Activated CD4-positive, alpha-beta T cell treated with anti-CD3 and anti-CD28 coated beads, Interleukin-2, amount 50 U/mL, for 48 hours (primary cell): ENCODE results near the gene ATP5F1D.

Experiments
- DNase-seq, 2 experiments: peaks; one replicate each; pipeline ENCODE4 v3.0.0-alpha.2; 2020

The ATP5F1D gene

GRCh38 chr19:1248139-1248785 lies 6.7 kb downstream of the ATP5F1D start, which contains the start of gene MIDN:
Gene MIDN, plus strand, starts transcription at chr19:1248583. Its CDS starts 1,714 bp downstream, at chr19:1250297.
- peak; percentile 69 to 78 for DNase-seq

- DNase-seq: peak; percentile 77 to 81
These were observed 7.3 kb downstream of the ATP5F1D start for GRCh38 chr19:1248786-1249297.

- DNase-seq: peak; percentile 92 to 95
These were observed 7.9 kb downstream of the ATP5F1D start for GRCh38 chr19:1249298-1249989.

- DNase-seq: no peak
These were observed 8.5 kb downstream of the ATP5F1D start for GRCh38 chr19:1249990-1250436.

- DNase-seq: no peak
These were observed 9.1 kb downstream of the ATP5F1D start for GRCh38 chr19:1250437-1251260.

- DNase-seq: peak; percentile 68 to 78
These were observed 10.0 kb downstream of the ATP5F1D start for GRCh38 chr19:1251330-1252220.

GRCh38 chr19:1252221-1252820 lies 10.8 kb downstream of the ATP5F1D start:
- peak; percentile 70 to 76 for DNase-seq

GRCh38 chr19:1252821-1253513 lies 11.4 kb downstream of the ATP5F1D start:
- peak; percentile 81 to 85 for DNase-seq

GRCh38 chr19:1253514-1254080 lies 12.0 kb downstream of the ATP5F1D start:
- no peak for DNase-seq

- no peak for DNase-seq
These were observed 12.6 kb downstream of the ATP5F1D start for GRCh38 chr19:1254081-1254527.

GRCh38 chr19:1254530-1255185 lies 13.1 kb downstream of the ATP5F1D start:
- DNase-seq: no peak

- DNase-seq: no peak
These were observed 13.9 kb downstream of the ATP5F1D start for GRCh38 chr19:1255186-1256161.

- no peak for DNase-seq
These were observed 15.3 kb downstream of the ATP5F1D start for GRCh38 chr19:1256646-1257474.

GRCh38 chr19:1257475-1258162 lies 16.1 kb downstream of the ATP5F1D start:
- DNase-seq: no peak

GRCh38 chr19:1258163-1258492 lies 16.6 kb downstream of the ATP5F1D start:
- DNase-seq: no peak

- DNase-seq: no peak
These were observed 17.2 kb downstream of the ATP5F1D start for GRCh38 chr19:1258707-1259205.
